ENCODE results near the gene AMD1. TPM values are rescaled to one million over a fixed set of nuclear protein-coding genes. Genes with fewer than 3 reads are reported as not detected.

AMD1 gene
- total and polyA plus RNA-seq, 9 of the 15 experiments (the other 6 are each of a cell fraction or from before 2014, with no cell fraction given), result 60.0 to 151 (median 85.6) TPM

DNA sequence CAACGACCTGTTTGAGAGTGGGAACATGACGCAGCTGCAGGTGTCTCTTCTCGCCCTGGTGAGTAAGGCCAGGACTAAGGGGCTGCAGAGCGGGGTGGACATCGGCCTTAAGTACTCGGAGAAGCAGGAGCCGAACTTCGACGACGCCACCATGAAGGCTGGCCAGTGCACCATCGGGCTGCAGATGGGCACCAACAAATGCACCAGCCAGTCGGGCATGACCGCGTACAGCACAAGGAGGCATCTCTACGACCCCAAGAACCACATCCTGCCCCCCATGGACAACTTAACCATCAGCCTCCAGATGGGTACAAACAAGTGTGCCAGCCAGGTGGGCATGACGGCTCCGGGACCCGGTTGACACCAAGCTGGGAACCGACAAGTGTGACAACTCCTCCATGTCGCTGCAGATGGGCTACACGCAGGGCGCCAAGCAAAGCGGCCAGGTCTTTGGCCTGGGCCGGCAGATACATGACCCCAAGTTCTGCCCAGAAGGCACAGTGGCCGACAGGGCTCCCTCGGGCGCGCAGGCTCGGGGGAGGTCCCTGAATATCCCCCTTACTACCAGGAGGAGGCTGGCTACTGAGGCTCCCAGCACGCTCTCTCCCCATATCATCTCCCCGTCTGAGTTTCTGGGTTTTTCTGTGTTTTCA is 15.9 kb upstream of the AMD1 start (continued):
- no peak for TF ChIP-seq HNRNPL (IDR thresholded peaks at IDR 0.05; ENCODE audit: low read depth, low read length)
- TF ChIP-seq, protein P1, sequence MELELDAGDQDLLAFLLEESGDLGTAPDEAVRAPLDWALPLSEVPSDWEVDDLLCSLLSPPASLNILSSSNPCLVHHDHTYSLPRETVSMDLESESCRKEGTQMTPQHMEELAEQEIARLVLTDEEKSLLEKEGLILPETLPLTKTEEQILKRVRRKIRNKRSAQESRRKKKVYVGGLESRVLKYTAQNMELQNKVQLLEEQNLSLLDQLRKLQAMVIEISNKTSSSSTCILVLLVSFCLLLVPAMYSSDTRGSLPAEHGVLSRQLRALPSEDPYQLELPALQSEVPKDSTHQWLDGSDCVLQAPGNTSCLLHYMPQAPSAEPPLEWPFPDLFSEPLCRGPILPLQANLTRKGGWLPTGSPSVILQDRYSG (tag; conservative IDR thresholded peaks at IDR 0.05; ENCODE audit: low read depth), result no peak
- no peak for TF ChIP-seq BRD9 (IDR thresholded peaks at IDR 0.05; ENCODE audit: low read depth, partially characterized antibody)
- no peak for TF ChIP-seq EZH2 (IDR thresholded peaks at IDR 0.05; ENCODE audit: borderline replicate concordance, low read depth, low read length)
- no peak for TF ChIP-seq HDGF (IDR thresholded peaks at IDR 0.05)
- no peak for TF ChIP-seq MAFF (IDR thresholded peaks at IDR 0.05; ENCODE audit: low read length)
- TF ChIP-seq, protein P2, sequence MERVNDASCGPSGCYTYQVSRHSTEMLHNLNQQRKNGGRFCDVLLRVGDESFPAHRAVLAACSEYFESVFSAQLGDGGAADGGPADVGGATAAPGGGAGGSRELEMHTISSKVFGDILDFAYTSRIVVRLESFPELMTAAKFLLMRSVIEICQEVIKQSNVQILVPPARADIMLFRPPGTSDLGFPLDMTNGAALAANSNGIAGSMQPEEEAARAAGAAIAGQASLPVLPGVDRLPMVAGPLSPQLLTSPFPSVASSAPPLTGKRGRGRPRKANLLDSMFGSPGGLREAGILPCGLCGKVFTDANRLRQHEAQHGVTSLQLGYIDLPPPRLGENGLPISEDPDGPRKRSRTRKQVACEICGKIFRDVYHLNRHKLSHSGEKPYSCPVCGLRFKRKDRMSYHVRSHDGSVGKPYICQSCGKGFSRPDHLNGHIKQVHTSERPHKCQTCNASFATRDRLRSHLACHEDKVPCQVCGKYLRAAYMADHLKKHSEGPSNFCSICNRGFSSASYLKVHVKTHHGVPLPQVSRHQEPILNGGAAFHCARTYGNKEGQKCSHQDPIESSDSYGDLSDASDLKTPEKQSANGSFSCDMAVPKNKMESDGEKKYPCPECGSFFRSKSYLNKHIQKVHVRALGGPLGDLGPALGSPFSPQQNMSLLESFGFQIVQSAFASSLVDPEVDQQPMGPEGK (CRISPR knock-in tag; IDR thresholded peaks at IDR 0.05; ENCODE audit: borderline replicate concordance), result no peak
- TF ChIP-seq, protein P3, sequence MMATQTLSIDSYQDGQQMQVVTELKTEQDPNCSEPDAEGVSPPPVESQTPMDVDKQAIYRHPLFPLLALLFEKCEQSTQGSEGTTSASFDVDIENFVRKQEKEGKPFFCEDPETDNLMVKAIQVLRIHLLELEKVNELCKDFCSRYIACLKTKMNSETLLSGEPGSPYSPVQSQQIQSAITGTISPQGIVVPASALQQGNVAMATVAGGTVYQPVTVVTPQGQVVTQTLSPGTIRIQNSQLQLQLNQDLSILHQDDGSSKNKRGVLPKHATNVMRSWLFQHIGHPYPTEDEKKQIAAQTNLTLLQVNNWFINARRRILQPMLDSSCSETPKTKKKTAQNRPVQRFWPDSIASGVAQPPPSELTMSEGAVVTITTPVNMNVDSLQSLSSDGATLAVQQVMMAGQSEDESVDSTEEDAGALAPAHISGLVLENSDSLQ (IDR thresholded peaks at IDR 0.05), result no peak
- TF ChIP-seq SIRT6 (IDR thresholded peaks at IDR 0.05; ENCODE audit: low read depth, low read length), result no peak
